ENCODE measurements around the gene BCAS3.

BCAS3 gene

DNA sequence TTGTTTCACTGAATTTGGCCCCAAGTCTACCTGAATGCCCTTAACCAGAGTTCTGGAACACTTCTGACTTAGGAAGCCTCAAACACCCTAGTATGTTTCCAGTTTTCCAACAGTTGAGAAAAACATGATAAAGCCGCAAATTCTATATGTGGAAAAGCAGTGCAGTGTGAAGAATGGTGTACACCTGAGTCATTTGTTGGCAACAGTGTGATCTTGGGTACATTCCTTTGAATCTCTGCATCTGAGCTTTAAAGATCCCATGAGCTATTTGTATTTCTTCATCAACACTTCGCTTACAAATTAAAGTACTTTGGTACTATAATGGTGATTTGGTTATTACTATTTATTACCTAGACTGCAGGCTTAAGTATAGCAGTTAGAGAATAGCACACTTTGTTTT, 628.4 kb downstream of the BCAS3 start:
- DNase-seq (ENCODE audit: extremely low spot score), result no peak
- TF ChIP-seq, protein P1, sequence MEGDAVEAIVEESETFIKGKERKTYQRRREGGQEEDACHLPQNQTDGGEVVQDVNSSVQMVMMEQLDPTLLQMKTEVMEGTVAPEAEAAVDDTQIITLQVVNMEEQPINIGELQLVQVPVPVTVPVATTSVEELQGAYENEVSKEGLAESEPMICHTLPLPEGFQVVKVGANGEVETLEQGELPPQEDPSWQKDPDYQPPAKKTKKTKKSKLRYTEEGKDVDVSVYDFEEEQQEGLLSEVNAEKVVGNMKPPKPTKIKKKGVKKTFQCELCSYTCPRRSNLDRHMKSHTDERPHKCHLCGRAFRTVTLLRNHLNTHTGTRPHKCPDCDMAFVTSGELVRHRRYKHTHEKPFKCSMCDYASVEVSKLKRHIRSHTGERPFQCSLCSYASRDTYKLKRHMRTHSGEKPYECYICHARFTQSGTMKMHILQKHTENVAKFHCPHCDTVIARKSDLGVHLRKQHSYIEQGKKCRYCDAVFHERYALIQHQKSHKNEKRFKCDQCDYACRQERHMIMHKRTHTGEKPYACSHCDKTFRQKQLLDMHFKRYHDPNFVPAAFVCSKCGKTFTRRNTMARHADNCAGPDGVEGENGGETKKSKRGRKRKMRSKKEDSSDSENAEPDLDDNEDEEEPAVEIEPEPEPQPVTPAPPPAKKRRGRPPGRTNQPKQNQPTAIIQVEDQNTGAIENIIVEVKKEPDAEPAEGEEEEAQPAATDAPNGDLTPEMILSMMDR (IDR thresholded peaks at IDR 0.05; ENCODE audit: control extremely low read depth, extremely low read depth, low read depth, missing control alignments), result no peak
- CTCF ChIA-PET, result interaction anchor here (2.8 kb wide), 1 partner anchor 13 kb away, joined by 8 read pairs; no protein-coding TSS in a partner anchor
- POLR2A ChIA-PET, result no interaction called here

DNA sequence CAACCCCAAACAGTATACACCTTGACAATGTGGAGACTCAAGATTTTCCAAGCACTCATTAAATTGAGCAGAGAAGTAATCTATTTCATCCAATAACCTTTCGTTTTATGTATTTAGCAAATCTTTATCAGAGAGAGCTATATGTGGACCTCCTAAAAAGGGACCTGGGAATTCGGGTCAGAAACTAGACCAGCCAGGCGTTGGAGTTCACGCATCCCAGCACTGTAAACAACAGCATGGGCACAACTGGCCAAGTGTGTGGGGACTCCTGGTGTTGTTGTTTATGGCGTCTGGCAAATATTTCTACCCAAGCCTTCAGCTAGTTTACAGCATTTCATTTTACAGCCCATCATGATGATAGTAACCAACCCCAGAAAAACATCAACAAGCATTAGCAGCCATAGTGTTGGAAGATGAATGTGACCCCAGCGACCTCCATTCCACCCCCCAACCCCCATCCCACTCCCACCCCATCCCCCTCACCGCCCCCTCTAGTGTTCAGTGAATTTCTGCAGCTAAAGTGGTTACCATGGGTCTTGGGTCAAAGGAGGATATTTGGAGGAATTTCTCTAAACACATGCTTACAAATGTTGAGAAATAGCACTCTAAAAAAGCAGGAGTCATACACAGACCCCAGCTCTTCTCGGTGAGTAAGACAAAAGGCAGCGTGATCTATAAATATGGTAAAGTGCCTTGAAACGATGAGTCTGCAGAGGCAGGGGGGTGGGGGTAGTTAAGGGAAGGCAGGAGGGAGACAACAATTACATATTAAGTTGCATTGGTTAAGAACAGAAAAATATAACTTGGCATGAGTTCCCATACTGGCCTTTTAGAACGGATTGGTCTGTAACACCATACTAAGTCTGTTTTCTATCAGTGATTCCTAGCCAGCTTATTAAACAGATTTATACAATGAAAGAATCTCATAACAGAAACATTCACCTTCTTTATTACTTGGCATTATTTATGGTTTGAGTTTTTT, 630.5 kb downstream of the BCAS3 start:
- CTCF ChIA-PET, result no interaction called here
- TF ChIP-seq, protein P1 (IDR thresholded peaks at IDR 0.05; ENCODE audit: control extremely low read depth, extremely low read depth, low read depth, missing control alignments), result no peak
- POLR2A ChIA-PET, result no interaction called here
- DNase-seq (ENCODE audit: extremely low spot score), result no peak

DNA sequence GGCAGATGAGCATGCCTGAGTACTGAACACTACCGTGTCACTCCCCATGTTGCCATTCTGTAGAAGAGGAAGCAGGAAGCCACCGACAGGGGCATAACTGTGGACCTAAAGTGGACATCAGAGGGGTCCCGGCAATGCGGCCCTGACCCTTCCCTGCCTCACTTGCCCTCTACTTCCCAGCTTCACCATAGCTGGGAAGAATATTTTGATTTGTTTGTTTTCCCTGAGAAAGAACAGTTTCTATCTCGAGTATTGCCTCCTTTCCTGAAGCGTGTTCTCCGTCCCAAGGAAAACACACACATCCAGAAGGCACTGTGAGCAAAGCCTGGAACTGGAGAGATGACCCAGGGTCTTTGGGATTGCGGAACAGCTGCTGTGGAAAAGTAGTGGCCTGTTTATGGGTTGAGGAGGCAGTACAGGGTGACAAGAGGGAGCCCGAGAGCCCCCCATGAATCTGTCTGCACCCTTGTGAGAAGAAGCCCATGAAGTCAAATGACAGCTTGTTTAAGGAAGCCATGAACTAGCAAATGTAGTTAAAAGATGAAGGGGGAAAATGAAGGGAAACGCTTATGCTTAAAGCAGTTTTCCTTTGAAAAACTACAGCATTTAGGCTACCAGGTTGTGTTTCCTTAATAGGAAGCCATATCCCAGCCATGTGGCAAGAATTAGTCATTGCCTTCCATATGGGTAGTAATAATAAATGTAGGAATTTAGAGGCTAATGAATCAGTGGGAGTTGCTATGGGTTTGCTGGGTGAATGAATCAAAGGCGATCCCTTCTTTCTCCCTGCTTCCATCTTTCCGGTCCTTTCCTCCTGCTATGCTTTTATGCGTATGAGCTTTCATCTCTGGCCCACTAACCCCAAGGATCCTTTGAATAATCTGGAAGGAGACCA, 632.0 kb downstream of the BCAS3 start:
- ChIA-PET CTCF (no interaction called here), POLR2A (no interaction called here)
- TF ChIP-seq, protein P1 (IDR thresholded peaks at IDR 0.05; ENCODE audit: control extremely low read depth, extremely low read depth, low read depth, missing control alignments), result no peak
- no peak for DNase-seq (ENCODE audit: extremely low spot score)

DNA sequence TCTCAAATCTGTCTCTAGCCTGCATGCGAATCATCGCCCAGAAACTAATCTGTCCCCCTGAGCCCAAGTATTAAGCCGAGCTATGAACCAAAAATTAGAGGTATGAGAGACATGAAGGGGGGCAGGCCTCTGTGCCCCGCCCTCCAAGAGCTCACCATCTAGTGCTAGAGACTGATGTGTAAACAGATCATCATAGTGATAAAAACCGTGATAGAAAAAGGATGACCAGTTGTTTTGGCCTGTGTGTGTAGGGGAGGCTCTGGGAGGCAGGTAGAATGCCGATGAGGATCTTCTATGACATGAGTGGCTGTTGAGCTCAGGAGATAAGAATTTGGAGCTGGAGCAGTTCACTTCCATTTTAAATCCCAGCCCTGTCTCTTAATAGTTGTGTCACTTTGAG, 632.9 kb downstream of the BCAS3 start:
- ChIA-PET CTCF (no interaction called here), POLR2A (no interaction called here)
- no peak for DNase-seq (ENCODE audit: extremely low spot score)
- TF ChIP-seq, protein P1 (IDR thresholded peaks at IDR 0.05; ENCODE audit: control extremely low read depth, extremely low read depth, low read depth, missing control alignments), result no peak

DNA sequence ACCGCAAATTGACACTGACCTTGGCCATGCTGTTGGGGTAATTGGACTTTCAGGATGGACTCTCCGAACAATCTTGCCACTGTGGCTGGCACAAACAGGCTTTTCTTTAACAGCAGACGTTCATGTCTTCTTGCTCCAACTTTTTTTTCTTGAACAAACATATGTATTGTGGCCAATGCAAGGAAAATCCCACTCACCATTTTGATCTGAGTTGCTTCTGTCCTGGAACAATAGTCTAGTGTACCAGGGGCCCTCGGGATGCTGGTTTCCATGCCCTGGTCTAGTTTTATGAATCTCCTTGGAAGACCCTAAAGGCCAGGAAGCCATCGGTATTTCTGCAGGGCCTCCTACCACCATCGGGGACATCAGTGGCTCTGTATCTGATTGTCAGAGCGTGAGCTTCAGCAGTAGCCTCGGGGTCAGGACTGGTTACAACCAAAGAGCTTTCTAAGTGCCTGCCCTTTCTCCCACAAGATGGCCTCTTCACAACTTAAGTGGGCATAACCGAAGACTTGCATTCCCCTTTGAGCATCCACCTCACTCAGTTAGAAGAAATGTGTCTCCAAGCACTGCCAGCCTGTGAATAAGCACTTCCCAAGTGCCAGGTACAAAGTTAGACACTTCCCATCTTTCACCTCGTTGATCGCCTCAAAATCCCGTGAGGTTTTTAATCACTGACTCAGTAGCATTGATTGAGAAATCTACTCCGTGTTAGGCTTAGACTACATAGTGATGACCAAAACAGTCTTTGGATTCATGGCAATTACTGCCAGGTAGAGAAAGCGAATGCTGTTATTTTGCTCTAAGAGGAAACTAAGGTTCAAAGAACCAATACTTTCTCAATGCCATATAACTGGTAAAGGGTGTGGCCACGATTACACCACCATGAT, 635.0 kb downstream of the BCAS3 start:
- POLR2A ChIA-PET, result no interaction called here
- TF ChIP-seq, protein P1 (IDR thresholded peaks at IDR 0.05; ENCODE audit: control extremely low read depth, extremely low read depth, low read depth, missing control alignments), result no peak
- CTCF ChIA-PET, result interaction anchor here (1.1 to 1.9 kb wide), 3 partner anchors 10 to 28 kb away, joined by 3 to 6 read pairs (median 4); no protein-coding TSS in a partner anchor
- DNase-seq (ENCODE audit: extremely low spot score), result no peak
